Naive thymus-derived CD8-positive, alpha-beta T cell (primary cell): ENCODE data around the gene OTUD3. TPM values are rescaled to one million over a fixed set of nuclear protein-coding genes. Genes with fewer than 3 reads are reported as not detected.
"Not testable (repeated sequence)": the region's sequence is repeated elsewhere in the genome, so short reads cannot be mapped to it uniquely, and the experiment has no call there.

ENCODE experiments used
- ATAC-seq, 2 donors: fragments of 150-1000 bp; cut with Tn5 transposase in 1 of 2; sonication (Bioruptor Pico), chemical (Tn5 transposase) in 1 of 2; 1 replicate in 1 of 2; 2 replicates in 1 of 2; pipeline ENCODE4 v1.10.0; 2021; ENCODE audit warnings: mild to moderate bottlenecking in 2 of 2, moderate library complexity in 2 of 2
- POLR2A ChIA-PET: fragments of 350-600 bp; sonication (Branson Sonifier 250); formaldehyde crosslinking; loops from one replicate; lab custom pipeline; 2021; ENCODE audit warnings: antibody characterized with exemption; lab: Charles Lee
- DNase-seq, 10 donors: peaks; one replicate each; pipeline versions ENCODE4 v3.0.0 to v3.0.0-alpha.2; 2020 to 2022
- H3K27ac Mint-ChIP-seq, 10 donors: one replicate each; pipeline ENCODE4 v1.8.0; 2020 to 2022; ENCODE audit warnings: mild to moderate bottlenecking in 10 of 10, mixed read lengths in 10 of 10, moderate library complexity in 4 of 10, inconsistent platforms in 1 of 10
- H3K27me3 Mint-ChIP-seq, 5 donors: one replicate each; pipeline ENCODE4 v1.8.0; 2021 to 2022; ENCODE audit warnings: mixed read lengths in 5 of 5
- H3K36me3 Mint-ChIP-seq, 3 donors: one replicate each; pipeline ENCODE4 v1.8.0; 2020 to 2022; ENCODE audit warnings: mixed read lengths in 3 of 3, mild to moderate bottlenecking in 2 of 3, inconsistent platforms in 1 of 3
- H3K4me1 Mint-ChIP-seq, 4 donors: one replicate each; pipeline ENCODE4 v1.8.0; 2021 to 2022; ENCODE audit warnings: mixed read lengths in 4 of 4
- H3K4me3 Mint-ChIP-seq, 10 donors: one replicate each; pipeline ENCODE4 v1.8.0; 2020 to 2022; ENCODE audit warnings: mild to moderate bottlenecking in 10 of 10, mixed read lengths in 10 of 10, moderate library complexity in 6 of 10, inconsistent platforms in 1 of 10
- H3K9me3 Mint-ChIP-seq, 9 donors: one replicate each; pipeline ENCODE4 v1.8.0; 2020 to 2022; ENCODE audit warnings: mixed read lengths in 9 of 9, mild to moderate bottlenecking in 3 of 9, inconsistent platforms in 1 of 9, moderate library complexity in 1 of 9
- polyA plus RNA-seq, 3 donors: library from polyadenylated mRNA; unstranded; fragments of 300-500 nt; fragmentation: Illumina TruSeq; gene quantifications; one replicate each; pipeline ENCODE4 v1.2.3, GENCODE V29; 2021
- total RNA-seq, 8 experiments: library from RNA in 2 of 8; stranded (reverse) in 2 of 8; gene quantifications; one replicate each; pipeline ENCODE4 v1.2.3 and lab custom pipeline; 2021 to 2026

The OTUD3 gene
- 10 to 100 TPM; 16.4 to 16.7 TPM for total RNA-seq
- 1 to 10 TPM in 2 of 3 donors, under 1 TPM in 1; 0.95 to 2.4 (median 1.6) TPM for polyA plus RNA-seq
- 32.7 to 50.7 (median 38.0) reads per million in 6 experiments for total RNA-seq (lab: John Stamatoyannopoulos, UW)

DNA sequence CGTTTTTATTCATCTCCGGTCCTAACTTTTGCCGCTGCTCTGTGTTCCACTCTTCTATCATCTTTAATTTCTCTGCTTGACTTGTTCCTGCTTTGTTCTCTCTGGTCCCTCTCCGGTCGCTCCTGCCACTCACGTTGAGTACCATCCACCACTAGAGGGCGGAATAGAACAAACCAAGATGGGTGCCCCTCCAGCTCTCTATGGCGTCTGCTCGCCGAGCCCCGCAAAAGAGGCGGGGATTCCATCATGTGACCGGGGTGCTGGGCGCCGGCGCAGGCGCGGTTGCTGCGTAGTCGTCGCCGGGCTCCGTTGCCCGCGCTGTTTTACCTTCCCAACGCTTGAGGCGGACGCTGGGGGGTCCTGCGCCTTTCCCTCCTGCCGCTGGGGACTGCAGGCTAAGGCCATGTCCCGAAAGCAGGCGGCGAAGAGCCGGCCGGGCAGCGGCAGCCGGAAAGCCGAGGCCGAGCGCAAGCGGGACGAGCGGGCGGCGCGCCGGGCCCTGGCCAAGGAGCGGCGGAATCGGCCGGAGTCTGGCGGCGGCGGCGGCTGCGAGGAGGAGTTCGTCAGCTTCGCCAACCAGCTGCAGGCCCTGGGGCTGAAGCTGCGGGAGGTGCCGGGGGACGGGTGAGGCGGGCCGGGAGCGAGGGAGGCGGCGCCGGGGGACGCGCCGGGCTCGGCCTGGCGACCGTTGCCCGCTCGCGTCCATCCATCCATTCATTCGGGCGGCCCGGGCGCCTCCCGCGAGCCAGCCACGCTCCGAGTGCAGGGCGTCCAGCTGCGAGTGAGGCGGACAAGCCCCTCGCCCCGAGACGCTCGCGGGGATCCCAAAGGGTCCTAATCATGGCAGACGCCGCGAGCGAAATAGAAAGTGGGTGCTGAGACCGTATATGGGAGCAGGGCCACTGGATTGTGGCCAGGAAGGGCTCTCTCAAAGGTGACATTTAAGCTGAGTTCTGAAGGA, at the start of gene OTUD3:
Gene OTUD3 (plus strand): TSS at position 285 of the 961 bp plus-strand sequence. CDS start 119 bp downstream, at position 404.
- peaks cover 0 to 23% (median 4%) of the 10 kb centered on the region in 5 donors for H3K27me3 Mint-ChIP-seq
- peak within 1 kb of the TSS; percentile 58 to 92 (median 85) for H3K27ac Mint-ChIP-seq
- peaks cover 21 to 42% (median 39%) of the 10 kb centered on the region in 4 donors for H3K4me1 Mint-ChIP-seq
- POLR2A ChIA-PET: interaction anchor here (0.5 to 1.9 kb wide), 3 partner anchors 626 to 751 kb away, joined by 3 to 5 read pairs (median 4); partner anchors contain the start of genes MUL1 and PINK1
- DNase-seq: peak; percentile 91 to 98 (median 96)
- peak; percentile 95 for ATAC-seq
- H3K36me3 Mint-ChIP-seq: peaks cover 0 to 7% (median 0%) of the 10 kb centered on the region in 3 donors
- peak within 1 kb of the TSS; percentile 81 to 93 (median 88) for H3K4me3 Mint-ChIP-seq
- no peaks in the 10 kb centered on the region for H3K9me3 Mint-ChIP-seq

GRCh38 chr1:19835578-19835977, 46.6 kb upstream of the OTUD3 start:
- Mint-ChIP-seq H3K27me3 (peaks cover 14 to 43% (median 36%) of the 10 kb centered on the region in 5 donors), H3K9me3 (peaks cover 0 to 14% (median 3%) of the 10 kb centered on the region in 9 donors), H3K4me3 (no peak overlapping the region), H3K4me1 (no peaks in the 10 kb centered on the region), H3K27ac (no peak overlapping the region), H3K36me3 (peaks cover 0 to 10% (median 5%) of the 10 kb centered on the region in 3 donors)
- POLR2A ChIA-PET: no interaction called here
- ATAC-seq: no peak
- DNase-seq: no peak

DNA sequence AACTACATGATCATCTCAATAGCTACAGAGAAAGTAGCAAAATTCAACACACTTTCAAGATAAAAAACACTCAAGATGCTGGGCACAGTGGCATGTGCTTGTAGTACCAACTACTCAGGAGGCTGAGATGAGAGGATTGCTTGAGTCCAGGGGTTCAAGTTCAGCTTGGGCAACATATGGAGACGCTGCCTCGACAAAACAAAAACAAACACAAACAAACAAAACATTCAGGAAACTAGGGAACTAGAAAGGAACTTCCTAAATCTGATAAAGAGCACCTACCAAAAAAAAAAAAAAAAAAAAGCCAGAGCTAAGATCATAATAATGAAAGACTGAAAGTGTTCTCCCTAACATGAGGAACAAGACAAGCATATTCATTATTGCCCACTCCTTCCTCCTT, 44.3 kb upstream of the OTUD3 start:
- ATAC-seq: no peak
- no peak overlapping the region for H3K27ac Mint-ChIP-seq
- H3K4me3 Mint-ChIP-seq: no peak overlapping the region
- H3K27me3 Mint-ChIP-seq: peaks cover 7 to 30% (median 18%) of the 10 kb centered on the region in 5 donors
- H3K9me3 Mint-ChIP-seq: no peaks in the 10 kb centered on the region
- H3K4me1 Mint-ChIP-seq: no peaks in the 10 kb centered on the region
- no peak for DNase-seq
- no peaks in the 10 kb centered on the region for H3K36me3 Mint-ChIP-seq
- POLR2A ChIA-PET: no interaction called here

DNA sequence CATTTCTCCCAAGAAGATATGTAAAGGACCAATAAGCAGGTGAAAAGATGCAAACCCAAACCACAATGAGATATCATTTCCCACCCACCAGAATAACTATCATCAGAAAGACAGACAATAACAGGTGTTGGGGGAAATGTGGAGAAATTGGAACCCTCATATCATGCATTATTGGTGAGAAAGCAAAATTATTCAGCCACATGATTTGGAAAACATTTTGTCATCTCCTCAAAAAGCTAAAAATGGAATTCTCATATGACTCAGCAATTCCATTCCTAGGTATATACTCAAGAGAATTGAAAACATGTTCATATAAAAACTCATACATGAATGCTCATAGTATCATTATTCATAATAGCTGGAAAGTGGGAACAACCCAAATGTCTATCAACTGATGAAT, 42.0 kb upstream of the OTUD3 start:
- POLR2A ChIA-PET: no interaction called here
- no peak for DNase-seq
- no peaks in the 10 kb centered on the region for H3K9me3 Mint-ChIP-seq
- no peak overlapping the region for H3K4me3 Mint-ChIP-seq
- no peaks in the 10 kb centered on the region for H3K4me1 Mint-ChIP-seq
- H3K36me3 Mint-ChIP-seq: no peaks in the 10 kb centered on the region
- no peak overlapping the region for H3K27ac Mint-ChIP-seq
- ATAC-seq: no peak
- peaks cover 11 to 33% (median 15%) of the 10 kb centered on the region in 5 donors for H3K27me3 Mint-ChIP-seq

DNA sequence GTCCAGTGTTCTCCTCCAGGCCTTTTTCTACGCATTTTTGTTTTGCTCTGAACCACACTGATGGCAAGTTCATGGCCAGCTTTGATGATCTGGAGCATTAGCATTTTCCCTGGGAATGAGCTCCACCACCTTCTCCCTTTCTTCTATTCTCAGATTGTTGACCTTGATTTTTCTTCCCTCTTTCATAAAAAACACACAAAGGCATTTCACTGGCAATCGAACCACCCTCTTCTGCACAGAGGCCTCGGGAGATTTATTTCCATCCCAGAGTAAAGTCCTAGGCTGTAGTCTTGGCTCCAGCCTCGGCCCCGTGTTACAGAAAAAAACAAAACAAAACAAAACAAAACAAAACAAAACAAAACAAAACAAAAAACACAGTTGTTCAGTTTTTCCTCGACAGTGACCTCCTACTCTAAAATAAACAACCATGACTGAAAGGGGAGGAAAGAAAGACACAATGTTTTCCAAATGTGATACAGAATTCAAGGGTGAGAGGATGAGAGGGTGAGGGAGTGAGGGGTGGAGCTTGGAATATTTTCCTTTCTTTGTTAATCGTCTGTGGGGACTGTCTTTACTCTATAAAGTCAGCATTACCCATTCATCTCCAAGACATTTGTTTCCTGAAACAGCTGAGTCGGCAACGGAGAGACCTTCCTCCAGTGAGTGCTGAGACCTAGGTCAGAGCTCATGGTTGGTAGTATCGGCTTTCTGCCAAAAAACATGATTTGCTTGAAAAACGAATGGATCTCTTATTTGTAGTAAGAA, 37.3 kb upstream of the OTUD3 start:
- no peak overlapping the region for H3K4me3 Mint-ChIP-seq
- POLR2A ChIA-PET: no interaction called here
- peaks cover 10 to 36% (median 21%) of the 10 kb centered on the region in 5 donors for H3K27me3 Mint-ChIP-seq
- H3K9me3 Mint-ChIP-seq: no peaks in the 10 kb centered on the region
- no peak for ATAC-seq
- H3K27ac Mint-ChIP-seq: peak overlapping the region in 2 of 10 donors; percentile 23 to 72
- no peaks in the 10 kb centered on the region for H3K4me1 Mint-ChIP-seq
- no peaks in the 10 kb centered on the region for H3K36me3 Mint-ChIP-seq
- no peak for DNase-seq

DNA sequence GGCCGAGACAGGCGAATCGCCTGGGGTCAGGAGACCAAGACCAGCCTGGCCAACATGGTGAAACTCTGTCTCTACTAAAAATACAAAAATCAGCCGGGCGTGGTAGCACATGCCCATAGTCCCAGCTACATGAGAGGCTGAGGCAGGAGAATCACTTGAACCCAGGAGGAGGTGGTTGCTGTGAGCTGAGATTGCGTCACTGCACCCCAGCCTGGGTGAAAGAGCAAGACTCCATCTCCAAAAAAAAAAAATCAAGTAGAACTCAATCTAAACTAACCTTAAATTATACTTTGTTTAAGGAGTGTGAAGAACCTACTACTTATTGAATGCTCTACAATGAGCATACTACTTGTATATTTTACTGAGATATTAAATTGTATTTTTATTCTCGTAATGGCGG, 36.6 kb upstream of the OTUD3 start:
- no peaks in the 10 kb centered on the region for H3K36me3 Mint-ChIP-seq
- H3K27me3 Mint-ChIP-seq: peaks cover 10 to 35% (median 21%) of the 10 kb centered on the region in 5 donors
- peak overlapping the region in 1 of 10 donors; percentile 23 for H3K27ac Mint-ChIP-seq
- H3K4me1 Mint-ChIP-seq: no peaks in the 10 kb centered on the region
- H3K4me3 Mint-ChIP-seq: no peak overlapping the region
- DNase-seq: no peak
- H3K9me3 Mint-ChIP-seq: no peaks in the 10 kb centered on the region
- POLR2A ChIA-PET: no interaction called here
- no peak for ATAC-seq

GRCh38 chr1:19846338-19846737, 35.9 kb upstream of the OTUD3 start:
- no peak overlapping the region for H3K27ac Mint-ChIP-seq
- H3K27me3 Mint-ChIP-seq: peaks cover 10 to 30% (median 18%) of the 10 kb centered on the region in 5 donors
- ATAC-seq (no peak), DNase-seq (no peak)
- peaks cover 0 to 2% (median 0%) of the 10 kb centered on the region in 3 donors for H3K36me3 Mint-ChIP-seq
- POLR2A ChIA-PET: no interaction called here
- no peaks in the 10 kb centered on the region for H3K9me3 Mint-ChIP-seq
- H3K4me3 Mint-ChIP-seq: no peak overlapping the region
- H3K4me1 Mint-ChIP-seq: no peaks in the 10 kb centered on the region

DNA sequence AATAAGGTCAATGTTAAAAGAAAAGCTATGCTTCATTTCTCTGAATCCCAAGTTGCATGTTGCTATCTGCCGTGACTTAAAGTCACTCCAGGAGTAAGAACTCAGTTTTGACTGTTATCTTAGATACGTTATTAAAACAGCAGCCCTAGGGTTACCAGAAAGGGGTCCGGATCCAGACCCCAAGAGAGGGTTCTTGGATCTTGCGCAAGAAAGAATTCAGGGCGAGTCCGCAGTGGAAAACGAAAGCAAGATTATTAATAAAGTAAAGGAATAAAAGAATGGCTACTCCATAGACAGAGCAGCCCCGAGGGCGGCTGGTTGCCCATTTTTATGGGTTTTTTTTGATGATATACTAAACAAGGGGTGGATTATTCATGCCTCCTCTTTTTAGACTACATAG, 34.9 kb upstream of the OTUD3 start:
- H3K9me3 Mint-ChIP-seq, H3K27ac Mint-ChIP-seq, ATAC-seq, H3K4me3 Mint-ChIP-seq, H3K36me3 Mint-ChIP-seq, POLR2A ChIA-PET, DNase-seq, H3K4me1 Mint-ChIP-seq: not testable (repeated sequence)
- H3K27me3 Mint-ChIP-seq: peaks cover 7 to 29% (median 18%) of the 10 kb centered on the region in 5 donors

GRCh38 chr1:19849307-19849706, 32.9 kb upstream of the OTUD3 start:
- H3K4me1 Mint-ChIP-seq, H3K36me3 Mint-ChIP-seq, H3K27ac Mint-ChIP-seq, POLR2A ChIA-PET, H3K4me3 Mint-ChIP-seq, ATAC-seq, H3K9me3 Mint-ChIP-seq, DNase-seq: not testable (repeated sequence)
- H3K27me3 Mint-ChIP-seq: peaks cover 7 to 31% (median 18%) of the 10 kb centered on the region in 5 donors

- H3K4me3 Mint-ChIP-seq: no peak overlapping the region
- H3K4me1 Mint-ChIP-seq: no peaks in the 10 kb centered on the region
- H3K36me3 Mint-ChIP-seq: peaks cover 0 to 2% (median 0%) of the 10 kb centered on the region in 3 donors
- H3K27ac Mint-ChIP-seq: no peak overlapping the region
- POLR2A ChIA-PET: no interaction called here
- DNase-seq (no peak), ATAC-seq (no peak)
- H3K9me3 Mint-ChIP-seq: no peaks in the 10 kb centered on the region
- peaks cover 2 to 30% (median 13%) of the 10 kb centered on the region in 5 donors for H3K27me3 Mint-ChIP-seq
These were observed 32.0 kb upstream of the OTUD3 start for GRCh38 chr1:19850214-19850613.

- DNase-seq: no peak
- Mint-ChIP-seq H3K4me1 (no peaks in the 10 kb centered on the region), H3K27me3 (peaks cover 0 to 14% (median 4%) of the 10 kb centered on the region in 5 donors), H3K36me3 (peaks cover 0 to 2% (median 0%) of the 10 kb centered on the region in 3 donors), H3K4me3 (no peak overlapping the region), H3K9me3 (peaks cover 0 to 2% (median 0%) of the 10 kb centered on the region in 9 donors), H3K27ac (no peak overlapping the region)
- POLR2A ChIA-PET: no interaction called here
- ATAC-seq: no peak
These were observed 30.2 kb upstream of the OTUD3 start for GRCh38 chr1:19852036-19852435.

- no peak overlapping the region for H3K27ac Mint-ChIP-seq
- peaks cover 0 to 2% (median 0%) of the 10 kb centered on the region in 3 donors for H3K36me3 Mint-ChIP-seq
- DNase-seq (no peak), ATAC-seq (no peak)
- POLR2A ChIA-PET: no interaction called here
- H3K27me3 Mint-ChIP-seq: peaks cover 9 to 26% (median 16%) of the 10 kb centered on the region in 5 donors
- no peaks in the 10 kb centered on the region for H3K4me1 Mint-ChIP-seq
- no peak overlapping the region for H3K4me3 Mint-ChIP-seq
- H3K9me3 Mint-ChIP-seq: peaks cover 0 to 2% (median 0%) of the 10 kb centered on the region in 9 donors
These were observed 27.3 kb upstream of the OTUD3 start for GRCh38 chr1:19854866-19855265.
